Coronary artery (tissue), 2 donors: ENCODE data around the gene PLXNA4.

Experiments used
- DNase-seq: peaks from one replicate; pipeline ENCODE4 v3.0.0-alpha.2; 2017; ENCODE audit warnings: low spot score
- H3K27ac ChIP-seq, 2 donors: fragments of 200-600 bp; sonication (generic); one replicate each; pipeline ENCODE4 v1.5.1; 2016 to 2019
- H3K4me3 ChIP-seq: fragments of 200-600 bp; sonication (generic); 2 replicates; pipeline ENCODE4 v1.5.1; 2016; ENCODE audit warnings: mild to moderate bottlenecking, moderate library complexity
- TF ChIP-seq, protein P1 (sequence below): fragments of 200-600 bp; sonication (generic); IDR thresholded peaks from one replicate; pipeline ENCODE4 v1.5.1; 2019; ENCODE audit warnings: antibody characterized with exemption

Gene PLXNA4

DNA sequence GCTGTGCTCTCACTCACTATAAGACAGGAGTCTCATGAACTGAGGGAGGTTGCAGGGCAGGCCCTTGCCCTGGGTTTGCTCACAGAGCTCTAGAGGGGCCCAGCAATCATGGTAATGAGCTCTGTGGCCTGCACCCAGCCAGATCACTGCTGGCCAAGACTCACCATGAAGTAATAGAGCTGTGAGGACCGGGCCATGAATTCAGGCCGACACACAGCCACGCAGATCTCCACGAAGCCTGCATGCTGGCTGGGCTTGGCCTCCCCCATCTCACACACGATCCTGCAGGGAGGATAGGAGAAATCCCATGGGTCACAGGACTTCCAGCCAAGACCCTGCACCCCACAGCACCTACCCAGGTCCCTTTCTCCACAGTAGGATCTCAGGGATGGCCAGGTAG is 382.4 kb downstream of the PLXNA4 start:
- no peak for DNase-seq
- no peak overlapping the region for H3K4me3 ChIP-seq
- TF ChIP-seq, protein P1, sequence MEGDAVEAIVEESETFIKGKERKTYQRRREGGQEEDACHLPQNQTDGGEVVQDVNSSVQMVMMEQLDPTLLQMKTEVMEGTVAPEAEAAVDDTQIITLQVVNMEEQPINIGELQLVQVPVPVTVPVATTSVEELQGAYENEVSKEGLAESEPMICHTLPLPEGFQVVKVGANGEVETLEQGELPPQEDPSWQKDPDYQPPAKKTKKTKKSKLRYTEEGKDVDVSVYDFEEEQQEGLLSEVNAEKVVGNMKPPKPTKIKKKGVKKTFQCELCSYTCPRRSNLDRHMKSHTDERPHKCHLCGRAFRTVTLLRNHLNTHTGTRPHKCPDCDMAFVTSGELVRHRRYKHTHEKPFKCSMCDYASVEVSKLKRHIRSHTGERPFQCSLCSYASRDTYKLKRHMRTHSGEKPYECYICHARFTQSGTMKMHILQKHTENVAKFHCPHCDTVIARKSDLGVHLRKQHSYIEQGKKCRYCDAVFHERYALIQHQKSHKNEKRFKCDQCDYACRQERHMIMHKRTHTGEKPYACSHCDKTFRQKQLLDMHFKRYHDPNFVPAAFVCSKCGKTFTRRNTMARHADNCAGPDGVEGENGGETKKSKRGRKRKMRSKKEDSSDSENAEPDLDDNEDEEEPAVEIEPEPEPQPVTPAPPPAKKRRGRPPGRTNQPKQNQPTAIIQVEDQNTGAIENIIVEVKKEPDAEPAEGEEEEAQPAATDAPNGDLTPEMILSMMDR: no peak
- no peak overlapping the region for H3K27ac ChIP-seq

DNA sequence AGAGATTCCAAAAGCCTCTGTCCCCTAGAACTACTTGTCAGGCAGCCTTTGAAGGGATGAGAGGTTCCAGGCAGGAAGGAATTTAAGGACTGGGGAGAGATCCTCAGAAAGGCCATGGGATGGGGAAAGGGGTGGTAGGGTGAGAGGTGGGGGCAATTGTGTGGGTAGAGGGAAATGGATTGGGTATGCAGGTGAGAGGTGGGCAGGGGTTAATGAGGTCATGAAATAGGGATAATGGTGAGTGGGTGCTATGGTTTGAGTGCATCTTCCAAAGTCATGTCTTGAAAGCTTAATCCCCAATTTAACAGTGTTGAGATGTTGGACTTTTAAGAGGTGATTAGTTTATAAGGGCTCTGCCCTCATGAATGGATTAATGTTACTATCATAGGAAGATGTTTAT is 383.5 kb downstream of the PLXNA4 start:
- DNase-seq: no peak
- no peak overlapping the region for H3K4me3 ChIP-seq
- no peak overlapping the region for H3K27ac ChIP-seq
- TF ChIP-seq, protein P1: no peak

DNA sequence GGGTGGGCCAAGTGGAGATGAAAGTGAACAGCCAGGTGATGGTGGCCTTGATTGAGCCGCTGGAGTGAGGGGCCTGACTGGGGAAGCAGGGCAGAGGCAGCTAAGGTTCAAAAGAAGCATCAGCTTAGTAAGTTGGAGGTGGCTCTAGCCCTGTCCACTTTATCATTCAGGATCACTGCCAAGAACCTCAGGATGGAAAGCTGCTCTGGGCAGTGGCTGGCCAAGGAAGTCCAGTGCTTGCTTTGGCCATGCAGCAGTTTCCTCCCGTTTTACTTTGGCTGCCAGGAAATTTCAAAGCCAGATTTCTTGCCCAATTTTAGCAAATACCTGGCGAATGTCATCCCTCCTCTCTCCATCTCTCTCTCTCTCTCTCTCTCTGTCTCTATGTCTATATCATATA is 384.9 kb downstream of the PLXNA4 start:
- no peak overlapping the region for H3K4me3 ChIP-seq
- TF ChIP-seq, protein P1: no peak
- H3K27ac ChIP-seq: no peak overlapping the region
- DNase-seq: no peak

DNA sequence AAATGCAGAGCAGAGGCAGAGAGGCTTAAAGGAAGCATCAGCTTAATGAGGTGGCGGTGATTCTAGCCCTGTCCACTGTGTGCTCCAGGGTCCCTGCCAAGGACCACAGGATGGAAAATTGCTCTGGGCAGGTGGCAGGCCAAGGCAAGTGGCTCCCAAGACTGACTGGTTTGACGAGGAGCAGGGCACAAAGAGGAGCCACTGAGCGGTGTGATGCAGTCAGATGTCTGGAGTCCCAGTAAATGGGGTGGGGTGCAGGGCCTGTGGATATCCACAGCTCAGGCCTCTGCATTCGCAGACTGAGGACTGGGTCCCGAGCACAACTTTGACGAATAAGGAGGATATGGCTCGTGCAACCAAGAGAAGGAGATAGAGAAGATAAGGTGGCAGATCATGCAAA is 385.6 kb downstream of the PLXNA4 start:
- no peak overlapping the region for H3K27ac ChIP-seq
- no peak overlapping the region for H3K4me3 ChIP-seq
- no peak for DNase-seq
- TF ChIP-seq, protein P1: no peak

DNA sequence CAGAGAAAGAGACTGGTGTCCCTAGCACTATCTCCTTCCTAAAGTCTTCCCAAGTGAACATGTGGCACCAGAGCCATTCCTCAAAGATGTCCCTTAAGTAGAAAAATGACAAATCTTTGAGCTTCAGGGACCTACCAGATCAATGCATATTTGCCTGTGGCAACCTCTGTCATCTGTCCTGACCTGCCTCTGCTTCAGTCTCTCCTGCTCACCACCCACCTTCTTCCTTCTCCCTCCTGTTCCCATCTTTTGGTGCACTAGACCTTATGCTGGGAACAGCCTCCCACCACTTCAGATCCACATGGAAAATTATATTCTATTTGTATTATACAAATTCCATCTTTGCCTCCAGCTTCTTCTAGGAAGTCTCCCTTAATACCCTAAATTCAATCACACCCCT is 386.4 kb downstream of the PLXNA4 start:
- DNase-seq: no peak
- no peak overlapping the region for H3K4me3 ChIP-seq
- TF ChIP-seq, protein P1: no peak
- H3K27ac ChIP-seq: no peak overlapping the region

DNA sequence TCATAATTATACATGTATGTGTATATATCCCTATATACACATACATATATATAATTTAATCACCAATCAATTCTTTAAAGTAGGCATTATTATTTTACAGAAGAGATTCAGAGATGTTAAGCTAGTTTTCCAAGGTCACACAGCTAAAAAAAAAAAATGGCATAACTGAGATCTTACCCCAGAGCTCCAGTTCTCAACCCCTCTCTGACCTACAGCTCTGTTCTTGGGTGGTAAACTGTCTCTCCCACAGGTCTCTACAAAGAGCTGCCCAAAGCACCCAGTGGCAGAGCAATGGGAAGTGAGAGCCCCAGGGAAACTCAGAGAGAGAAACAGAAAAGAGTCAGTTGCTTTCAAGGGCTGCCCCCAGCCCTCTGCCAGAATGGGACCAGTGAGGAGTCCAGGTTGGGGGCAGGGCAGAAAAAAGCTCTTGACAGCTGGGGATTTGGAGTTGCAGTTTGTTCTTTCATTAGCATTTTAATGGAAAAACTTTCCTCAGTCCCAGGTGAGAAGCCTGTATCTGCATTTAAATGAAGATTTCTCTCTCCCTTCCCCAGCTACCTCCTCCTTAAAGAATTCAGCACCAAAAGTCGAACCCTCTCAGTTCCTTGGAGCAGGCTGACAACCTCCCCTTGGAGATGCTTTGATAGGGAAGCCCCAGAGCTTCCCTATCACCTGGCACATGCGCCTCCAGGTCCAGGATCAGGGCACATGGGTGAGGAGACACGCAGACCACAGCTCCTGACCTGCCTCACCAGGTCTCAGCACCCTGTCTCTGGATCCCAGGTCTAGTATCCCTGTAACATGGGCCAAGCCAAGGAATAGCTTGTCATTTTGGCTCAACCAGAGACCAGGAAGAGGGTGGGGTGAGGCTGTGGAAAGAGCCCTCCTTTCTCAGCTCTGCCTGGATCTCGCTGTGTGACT is 388.1 kb downstream of the PLXNA4 start:
- DNase-seq: no peak
- Histone ChIP-seq H3K27ac (no peak overlapping the region), H3K4me3 (no peak overlapping the region)
- TF ChIP-seq, protein P1: no peak

DNA sequence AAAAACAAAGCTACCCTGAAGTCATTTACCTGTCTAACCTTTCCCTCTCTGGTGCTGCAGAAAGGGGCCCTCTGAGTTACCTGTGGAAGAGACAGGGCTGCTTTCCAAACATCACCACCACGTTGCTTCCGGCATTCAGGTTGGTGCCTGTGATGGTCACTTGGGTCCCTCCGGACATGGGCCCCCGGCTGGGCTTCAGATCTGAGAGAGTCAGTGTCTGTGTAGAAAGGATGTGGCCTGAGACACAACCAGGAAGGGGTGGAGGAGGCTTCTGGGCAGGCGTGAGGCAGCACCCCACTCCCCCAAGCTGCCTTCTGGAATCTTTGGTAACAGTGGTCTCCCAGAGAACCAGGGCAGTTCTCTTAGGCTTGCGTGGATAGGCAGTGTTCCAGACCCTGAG is 388.9 kb downstream of the PLXNA4 start:
- TF ChIP-seq, protein P1: no peak
- H3K4me3 ChIP-seq: no peak overlapping the region
- no peak for DNase-seq

More for the DNA sequence above, 388.9 kb downstream of the PLXNA4 start:
- H3K27ac ChIP-seq: no peak overlapping the region
